Ascending aorta (tissue), 2 donors: ENCODE results near the gene TNK2. TPM values are rescaled to one million over a fixed set of nuclear protein-coding genes. Genes with fewer than 3 reads are reported as not detected.

Source experiments
- DNase-seq, 2 donors: peaks; one replicate each; pipeline ENCODE4 v3.0.0-alpha.2; 2019; ENCODE audit warnings: low spot score in 2 of 2
- H3K27ac ChIP-seq, 2 donors: fragments of 200-600 bp; sonication (generic); one replicate each; pipeline ENCODE4 v1.5.1; 2016 to 2017; ENCODE audit warnings: mild to moderate bottlenecking in 1 of 2
- H3K27me3 ChIP-seq: fragments of 200-600 bp; sonication (generic); one replicate; pipeline ENCODE4 v1.5.1; 2017
- H3K36me3 ChIP-seq, 2 donors: fragments of 200-600 bp; sonication (generic); one replicate each; pipeline ENCODE4 v1.5.1; 2016
- H3K4me1 ChIP-seq, 2 donors: fragments of 200-600 bp; sonication (generic); one replicate each; pipeline ENCODE4 v1.5.1; 2016 to 2017; ENCODE audit warnings: mild to moderate bottlenecking in 1 of 2
- H3K4me3 ChIP-seq, 2 donors: fragments of 200-600 bp; sonication (generic); one replicate each; pipeline ENCODE4 v1.5.1; 2016 to 2017; ENCODE audit warnings: mild to moderate bottlenecking in 1 of 2
- H3K9me3 ChIP-seq, 2 donors: fragments of 200-600 bp; sonication (generic); one replicate each; pipeline ENCODE4 v1.5.1; 2016
- intact Hi-C: fragments of 100-400 bp; cut with DNase I; formaldehyde crosslinking; loops from one replicate; pipeline ENCODE4 v1.15.1; 2023
- total RNA-seq: library from RNA; depleted of rRNA; stranded (reverse); fragments of >200 nt; gene quantifications from one replicate; pipeline ENCODE4 v1.1.0, GENCODE V29; 2016
- TF ChIP-seq, protein P1 (sequence below), 3 experiments: fragments of 200-600 bp in 2 of 3; fragments of 450-650 bp in 1 of 3; sonication (generic) in 2 of 3; IDR thresholded peaks; one replicate each; pipeline ENCODE4 v1.5.1; 2016 to 2019; ENCODE audit warnings: antibody characterized with exemption in 3 of 3, mild to moderate bottlenecking in 1 of 3, moderate library complexity in 1 of 3

The TNK2 gene
- total RNA-seq, 1 donor from 2014 or later: 164 TPM

DNA sequence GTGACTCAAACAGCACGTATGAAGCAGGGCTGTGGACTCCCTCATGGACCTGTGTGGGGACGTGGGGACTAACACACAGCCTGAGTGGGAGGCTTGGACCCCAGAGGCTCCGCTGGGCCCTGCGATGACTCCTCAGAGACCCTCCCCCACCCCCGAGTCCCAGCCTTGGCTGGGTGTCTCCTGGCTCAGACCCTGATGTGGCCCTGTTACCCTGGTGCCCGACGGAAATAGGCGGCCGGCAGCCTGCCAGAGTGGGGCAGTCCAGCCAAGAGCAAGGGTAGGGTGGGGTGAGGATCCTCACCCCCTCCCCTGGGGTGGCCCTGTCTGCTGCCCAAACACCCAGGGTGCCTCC lies 15.3 kb downstream of the TNK2 start:
- peak in 1 of 2 donors; percentile 80 for DNase-seq
- peaks cover 20 to 56% of the 10 kb centered on the region in 2 donors for H3K4me1 ChIP-seq
- H3K36me3 ChIP-seq: peaks cover 0 to 5% of the 10 kb centered on the region in 2 donors
- peak overlapping the region; percentile 94 to 98 for H3K27ac ChIP-seq
- H3K9me3 ChIP-seq: no peaks in the 10 kb centered on the region
- H3K27me3 ChIP-seq: no peaks in the 10 kb centered on the region
- peak overlapping the region; percentile 22 to 64 for H3K4me3 ChIP-seq
- TF ChIP-seq, protein P1, sequence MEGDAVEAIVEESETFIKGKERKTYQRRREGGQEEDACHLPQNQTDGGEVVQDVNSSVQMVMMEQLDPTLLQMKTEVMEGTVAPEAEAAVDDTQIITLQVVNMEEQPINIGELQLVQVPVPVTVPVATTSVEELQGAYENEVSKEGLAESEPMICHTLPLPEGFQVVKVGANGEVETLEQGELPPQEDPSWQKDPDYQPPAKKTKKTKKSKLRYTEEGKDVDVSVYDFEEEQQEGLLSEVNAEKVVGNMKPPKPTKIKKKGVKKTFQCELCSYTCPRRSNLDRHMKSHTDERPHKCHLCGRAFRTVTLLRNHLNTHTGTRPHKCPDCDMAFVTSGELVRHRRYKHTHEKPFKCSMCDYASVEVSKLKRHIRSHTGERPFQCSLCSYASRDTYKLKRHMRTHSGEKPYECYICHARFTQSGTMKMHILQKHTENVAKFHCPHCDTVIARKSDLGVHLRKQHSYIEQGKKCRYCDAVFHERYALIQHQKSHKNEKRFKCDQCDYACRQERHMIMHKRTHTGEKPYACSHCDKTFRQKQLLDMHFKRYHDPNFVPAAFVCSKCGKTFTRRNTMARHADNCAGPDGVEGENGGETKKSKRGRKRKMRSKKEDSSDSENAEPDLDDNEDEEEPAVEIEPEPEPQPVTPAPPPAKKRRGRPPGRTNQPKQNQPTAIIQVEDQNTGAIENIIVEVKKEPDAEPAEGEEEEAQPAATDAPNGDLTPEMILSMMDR (IDR thresholded peaks at IDR 0.05): no peak
- intact Hi-C loops: loop anchor here (10.0 kb wide), 1 partner anchor 1758 kb away; the partner anchor contains the start of gene HES1

DNA sequence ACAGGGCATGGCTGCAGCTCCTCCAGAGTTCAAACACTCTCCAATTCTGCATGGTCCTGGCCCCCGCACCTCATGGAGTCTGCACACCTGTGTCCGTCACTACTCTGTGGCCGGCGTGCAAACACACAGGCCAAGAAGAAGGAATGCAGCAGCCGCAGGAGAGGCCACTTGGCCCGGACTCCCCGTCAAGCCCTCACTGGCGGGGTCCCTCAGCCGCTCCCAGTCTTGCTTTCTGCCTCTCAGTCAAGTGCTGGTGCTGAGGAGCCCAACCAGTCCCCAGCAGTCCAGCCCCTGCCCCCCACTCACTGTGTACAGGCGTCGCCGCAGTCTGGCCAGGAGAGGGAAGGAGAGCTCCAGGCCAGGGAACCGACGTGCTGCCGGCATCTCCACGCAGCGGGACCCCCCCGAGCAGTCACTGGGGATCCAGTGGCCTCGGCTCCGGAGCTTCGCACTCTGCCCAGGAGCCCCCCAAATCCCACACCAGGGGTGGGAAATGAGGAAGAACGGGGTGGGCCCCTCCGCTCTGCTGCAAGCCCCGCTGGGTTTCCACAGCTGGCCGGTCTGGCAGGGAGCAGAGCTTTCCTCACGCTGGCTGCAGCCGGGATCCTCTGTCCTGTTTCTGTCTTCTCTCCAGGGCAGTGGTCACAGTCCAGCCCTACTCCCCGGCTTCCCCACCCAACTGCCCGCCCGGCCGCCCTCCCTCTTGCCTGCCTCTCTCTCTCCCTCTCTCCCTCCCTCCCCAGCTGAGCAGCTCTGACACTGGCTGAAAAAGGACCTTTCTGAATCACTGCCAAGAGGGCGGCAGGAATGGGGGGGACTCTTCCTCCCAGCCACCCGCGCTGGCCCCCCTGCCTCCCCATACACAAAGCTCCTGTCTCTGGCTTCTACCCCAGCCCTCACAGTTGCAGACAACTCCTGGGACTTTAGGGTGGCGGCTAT lies 16.0 kb downstream of the TNK2 start:
- H3K36me3 ChIP-seq: peaks cover 0 to 5% of the 10 kb centered on the region in 2 donors
- no peaks in the 10 kb centered on the region for H3K9me3 ChIP-seq
- DNase-seq: no peak
- H3K4me1 ChIP-seq: peaks cover 20 to 56% of the 10 kb centered on the region in 2 donors
- H3K4me3 ChIP-seq: peak overlapping the region; percentile 50 to 64
- intact Hi-C loops: loop anchor here (10.0 kb wide), 1 partner anchor 1758 kb away; the partner anchor contains the start of gene HES1
- H3K27me3 ChIP-seq: no peaks in the 10 kb centered on the region
- peak overlapping the region; percentile 94 to 98 for H3K27ac ChIP-seq
- TF ChIP-seq, protein P1 (IDR thresholded peaks at IDR 0.05): peak in 1 of 3 experiments; percentile 24

- TF ChIP-seq, protein P1 (IDR thresholded peaks at IDR 0.05): no peak
- no peak for DNase-seq
- H3K27ac ChIP-seq: no peak overlapping the region
- H3K4me3 ChIP-seq: peak overlapping the region; percentile 50 to 64
- H3K27me3 ChIP-seq: no peaks in the 10 kb centered on the region
- intact Hi-C loops: loop anchor here (10.0 kb wide), 1 partner anchor 1757 kb away; the partner anchor contains the start of gene HES1
- H3K9me3 ChIP-seq: no peaks in the 10 kb centered on the region
- peaks cover 14 to 48% of the 10 kb centered on the region in 2 donors for H3K4me1 ChIP-seq
- H3K36me3 ChIP-seq: peaks cover 0 to 5% of the 10 kb centered on the region in 2 donors
Measured at GRCh38 chr3:195891431-195892104, 16.8 kb downstream of the TNK2 start.

- H3K27ac ChIP-seq: no peak overlapping the region
- intact Hi-C loops: loop anchor here (10.0 kb wide), 1 partner anchor 1755 kb away; the partner anchor contains the start of gene HES1
- no peak for DNase-seq
- no peaks in the 10 kb centered on the region for H3K27me3 ChIP-seq
- TF ChIP-seq, protein P1 (IDR thresholded peaks at IDR 0.05): no peak
- H3K4me1 ChIP-seq: peaks cover 11 to 41% of the 10 kb centered on the region in 2 donors
- H3K4me3 ChIP-seq: no peak overlapping the region
- H3K9me3 ChIP-seq: no peaks in the 10 kb centered on the region
- peaks cover 0 to 8% of the 10 kb centered on the region in 2 donors for H3K36me3 ChIP-seq
Measured at GRCh38 chr3:195889870-195890295, 18.5 kb downstream of the TNK2 start.

GRCh38 chr3:195888981-195889869 lies 19.1 kb downstream of the TNK2 start:
- peaks cover 11 to 34% of the 10 kb centered on the region in 2 donors for H3K4me1 ChIP-seq
- H3K27me3 ChIP-seq: no peaks in the 10 kb centered on the region
- no peaks in the 10 kb centered on the region for H3K9me3 ChIP-seq
- H3K36me3 ChIP-seq: peaks cover 6 to 14% of the 10 kb centered on the region in 2 donors
- DNase-seq: no peak
- intact Hi-C loops: no loop called here
- TF ChIP-seq, protein P1 (IDR thresholded peaks at IDR 0.05): no peak
- H3K27ac ChIP-seq: no peak overlapping the region
- no peak overlapping the region for H3K4me3 ChIP-seq
